Neural cell (in vitro differentiated cells): Measurements from ENCODE around the gene KRT14. TPM values are rescaled to one million over a fixed set of nuclear protein-coding genes. Genes with fewer than 3 reads are reported as not detected.

Source experiments
- H2AFZ ChIP-seq: fragments of 200-600, 300-800 bp; sonication (generic), shearing (Covaris generic); 2 replicates; pipeline ENCODE4 v1.6.0; 2014; ENCODE audit warnings: low read depth, mild to moderate bottlenecking, antibody characterized with exemption, low read length, moderate library complexity
- H3F3A ChIP-seq: fragments of 200-600 bp; shearing (Covaris generic); 2 replicates; pipeline ENCODE4 v1.6.1; 2016; ENCODE audit warnings: mild to moderate bottlenecking, moderate library complexity, mixed read lengths, antibody characterized with exemption, low read length; ENCODE audit not compliant: insufficient read depth, poor library complexity, severe bottlenecking
- H3K27ac ChIP-seq: fragments of 200-600, 300-800 bp; sonication (generic), shearing (Covaris generic); 2 replicates; pipeline ENCODE4 v1.5.1; 2014; ENCODE audit warnings: mild to moderate bottlenecking, low read length, moderate library complexity
- H3K27me3 ChIP-seq: fragments of 300-800, 200-600 bp; sonication (generic), shearing (Covaris generic); 2 replicates; pipeline ENCODE4 v1.6.0; 2014; ENCODE audit warnings: mild to moderate bottlenecking, low read depth, low read length, moderate library complexity; ENCODE audit not compliant: insufficient read depth
- H3K36me3 ChIP-seq: fragments of 300-800, 200-600 bp; sonication (generic), shearing (Covaris generic); 2 replicates; pipeline ENCODE4 v1.5.1; 2014; ENCODE audit warnings: mild to moderate bottlenecking, antibody characterized with exemption, low read length, moderate library complexity; ENCODE audit not compliant: insufficient read depth
- H3K4me2 ChIP-seq: fragments of 300-800, 200-600 bp; sonication (generic), shearing (Covaris generic); 2 replicates; pipeline ENCODE4 v1.6.0; 2014; ENCODE audit warnings: mild to moderate bottlenecking, low read length
- H3K4me3 ChIP-seq: fragments of 300-800, 200-600 bp; sonication (generic), shearing (Covaris generic); 2 replicates; pipeline ENCODE4 v1.5.1; 2014; ENCODE audit warnings: mild to moderate bottlenecking, low read length, moderate library complexity
- H3K79me2 ChIP-seq: fragments of 200-600 bp; shearing (Covaris generic); replicated peaks from 2 replicates; pipeline ENCODE4 v1.6.0; 2014; ENCODE audit warnings: mild to moderate bottlenecking, low read length, moderate library complexity; ENCODE audit not compliant: insufficient read depth
- H3K9ac ChIP-seq: fragments of 300-800, 200-600 bp; sonication (generic), shearing (Covaris generic); 2 replicates; pipeline ENCODE4 v1.6.1; 2016; ENCODE audit warnings: mild to moderate bottlenecking, low read length, mixed read lengths
- H3K9me2 ChIP-seq: fragments of 200-600 bp; shearing (Covaris generic); 2 replicates; pipeline ENCODE4 v1.6.1; 2016; ENCODE audit warnings: mild to moderate bottlenecking, low read length, mixed read lengths; ENCODE audit not compliant: insufficient read depth
- H3K9me3 ChIP-seq: fragments of 200-600, 300-800 bp; sonication (generic), shearing (Covaris generic); 2 replicates; pipeline ENCODE4 v1.6.1; 2016; ENCODE audit warnings: mild to moderate bottlenecking, mixed run types, low read length, moderate library complexity, mixed read lengths
- H4K20me1 ChIP-seq: fragments of 200-600 bp; shearing (Covaris generic); 2 replicates; pipeline ENCODE4 v1.6.1; 2016; ENCODE audit warnings: mild to moderate bottlenecking, mixed run types; ENCODE audit not compliant: insufficient read depth
- CTCF ChIP-seq: fragments of 450-650 bp; IDR thresholded peaks from 2 replicates; pipeline ENCODE4 v1.5.1; 2014; ENCODE audit warnings: antibody characterized with exemption, mild to moderate bottlenecking, moderate library complexity; ENCODE audit not compliant: poor library complexity, severe bottlenecking
- EP300 ChIP-seq: fragments of 450-650 bp; conservative IDR thresholded peaks from 2 replicates; pipeline ENCODE4 v1.6.1; 2014; ENCODE audit warnings: antibody characterized with exemption, mild to moderate bottlenecking, moderate library complexity; ENCODE audit not compliant: poor library complexity, severe bottlenecking
- EZH2 ChIP-seq: fragments of 200-600, 300-800 bp; shearing (Covaris generic), sonication (generic); IDR thresholded peaks from 2 replicates; pipeline ENCODE4 v1.6.1; 2014; ENCODE audit warnings: antibody characterized with exemption, low read length, borderline replicate concordance, mild to moderate bottlenecking; ENCODE audit not compliant: insufficient read depth, poor library complexity, severe bottlenecking
- MXI1 ChIP-seq: fragments of 450-650 bp; conservative IDR thresholded peaks from 2 replicates; pipeline ENCODE4 v1.6.1; 2014; ENCODE audit warnings: antibody characterized with exemption, mild to moderate bottlenecking; ENCODE audit not compliant: poor library complexity, severe bottlenecking
- POLR2AphosphoS5 ChIP-seq: IDR thresholded peaks from 2 replicates; pipeline ENCODE4 v1.6.1; 2012
- RAD21 ChIP-seq: fragments of 450-650 bp; conservative IDR thresholded peaks from 2 replicates; pipeline ENCODE4 v1.6.1; 2014; ENCODE audit warnings: antibody characterized with exemption, mild to moderate bottlenecking, moderate library complexity
- REST ChIP-seq: IDR thresholded peaks from 2 replicates; pipeline ENCODE4 v1.6.1; 2012; ENCODE audit warnings: borderline replicate concordance
- SMC3 ChIP-seq: fragments of 450-650 bp; conservative IDR thresholded peaks from 2 replicates; pipeline ENCODE4 v1.6.1; 2014; ENCODE audit warnings: antibody characterized with exemption, mild to moderate bottlenecking, moderate library complexity; ENCODE audit not compliant: poor library complexity
- TAF1 ChIP-seq: IDR thresholded peaks from 2 replicates; pipeline ENCODE4 v1.6.1; 2012; ENCODE audit warnings: low read depth
- polyA plus RNA-seq: library from polyadenylated mRNA; depleted of rRNA; stranded (reverse); fragments of >200 nt; gene quantifications from 2 replicates; pipeline ENCODE4 v1.2.3, GENCODE V29; 2014

KRT14 gene
- polyA plus RNA-seq, 1 donor from 2014 or later, result not detected

GRCh38 chr17:41571561-41572434 lies 14.9 kb downstream of the KRT14 start, which contains the start of gene KRT9:
KRT9 (minus strand) TSS chr17:41572059; CDS start chr17:41571992, 67 bp downstream.
- H3K9ac ChIP-seq, result no peak within 1 kb of the TSS
- no peak within 1 kb of the TSS for H3K4me3 ChIP-seq
- no peaks in the 10 kb centered on the region for H3K9me2 ChIP-seq
- H3K4me2 ChIP-seq, result no peak within 1 kb of the TSS
- no peaks in the 10 kb centered on the region for H3F3A ChIP-seq
- H4K20me1 ChIP-seq, result no peaks in the 10 kb centered on the region
- no peaks in the 10 kb centered on the region for H3K36me3 ChIP-seq
- H3K27me3 ChIP-seq, result no peaks in the 10 kb centered on the region
- H2AFZ ChIP-seq, result no peak within 1 kb of the TSS
- H3K27ac ChIP-seq, result no peak within 1 kb of the TSS
- no peaks in the 10 kb centered on the region for H3K9me3 ChIP-seq
- TF ChIP-seq MXI1 (no peak), EZH2 (no peak), SMC3 (no peak), EP300 (no peak), REST (no peak), CTCF (no peak), RAD21 (no peak), TAF1 (no peak), POLR2AphosphoS5 (no peak)
- no peaks in the 10 kb centered on the region for H3K79me2 ChIP-seq

- no peaks in the 10 kb centered on the region for H3K9me2 ChIP-seq
- H3K4me2 ChIP-seq, result no peak overlapping the region
- H3K9me3 ChIP-seq, result no peaks in the 10 kb centered on the region
- no peaks in the 10 kb centered on the region for H3K27me3 ChIP-seq
- TF ChIP-seq SMC3 (no peak), CTCF (no peak), MXI1 (no peak)
- no peak overlapping the region for H2AFZ ChIP-seq
- H3K9ac ChIP-seq, result no peak overlapping the region
- H4K20me1 ChIP-seq, result no peaks in the 10 kb centered on the region
- H3K4me3 ChIP-seq, result no peak overlapping the region
- no peaks in the 10 kb centered on the region for H3K79me2 ChIP-seq
- H3F3A ChIP-seq, result no peaks in the 10 kb centered on the region
- H3K36me3 ChIP-seq, result no peaks in the 10 kb centered on the region
- H3K27ac ChIP-seq, result no peak overlapping the region
Measured at GRCh38 chr17:41567317-41567716, 19.4 kb downstream of the KRT14 start.
